Measurements from ENCODE around the gene RAD51B. TPM values are rescaled to one million over a fixed set of nuclear protein-coding genes. Genes with fewer than 3 reads are reported as not detected.
A peak's percentile ranks its signal among the peaks of the same experiment; 100 is the strongest.

Gene RAD51B
- total and polyA plus RNA-seq, 4 donors, result 2.8 to 39.6 (median 13.3) TPM; not detected in 1

DNA sequence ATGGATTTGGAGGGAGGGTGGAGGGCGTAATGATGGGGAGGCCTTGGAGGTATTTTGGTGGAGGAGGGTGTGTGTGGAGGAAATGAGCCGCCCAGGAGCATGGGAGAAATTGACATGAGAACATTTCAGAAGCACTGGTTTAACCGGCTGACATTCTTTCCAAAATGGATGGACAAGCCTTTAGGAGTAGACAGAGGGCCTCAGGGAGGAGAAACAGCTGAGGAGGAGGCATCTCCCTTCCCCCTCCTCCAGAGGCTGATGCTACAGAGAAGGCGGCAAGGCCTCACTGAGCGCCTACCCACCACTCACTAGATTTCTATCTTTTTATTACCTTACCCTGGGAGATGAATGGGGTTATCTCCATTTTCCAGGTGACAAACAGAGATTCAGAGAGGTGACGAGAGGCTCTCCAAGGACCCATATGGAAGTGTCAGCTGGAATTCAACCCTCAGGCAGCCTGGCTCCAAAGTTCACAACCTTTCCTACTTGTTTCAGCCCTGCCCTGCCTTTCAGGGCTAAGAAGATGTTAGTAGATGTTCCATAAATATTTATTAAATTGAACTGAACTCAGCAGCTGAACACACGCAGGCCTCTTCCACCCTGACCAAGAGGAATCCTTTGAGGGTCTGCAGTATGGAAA lies 683.7 kb downstream of the RAD51B start:
- no peaks in the 10 kb centered on the region for H3K9me3 ChIP-seq (ENCODE audit: control insufficient read depth, low read length)
- DNase-seq, result no peak
- ATAC-seq (ENCODE audit: low FRiP score), result no peak
- no peaks in the 10 kb centered on the region for H3K36me3 ChIP-seq (ENCODE audit: control insufficient read depth in 1 of 2, insufficient read depth in 2 of 2, low read length in 1 of 2)
- no peaks in the 10 kb centered on the region for H3K27me3 ChIP-seq (ENCODE audit: control insufficient read depth in 1 of 2, insufficient read depth in 2 of 2, low read length in 1 of 2)
- no peak overlapping the region for H3K27ac ChIP-seq (ENCODE audit: low read depth in 1 of 2, low read length in 2 of 2)
- 97% methylated on average over 7 of the region's 7 CpGs for WGBS, 2 donors
- H3K4me3 ChIP-seq (ENCODE audit: low read length in 2 of 2), result no peak overlapping the region
- no peaks in the 10 kb centered on the region for H3K4me1 ChIP-seq (ENCODE audit: control insufficient read depth in 1 of 2, insufficient read depth in 2 of 2, low read length in 2 of 2)
- intact Hi-C loops (cut with DNase I), result no loop called here

DNA sequence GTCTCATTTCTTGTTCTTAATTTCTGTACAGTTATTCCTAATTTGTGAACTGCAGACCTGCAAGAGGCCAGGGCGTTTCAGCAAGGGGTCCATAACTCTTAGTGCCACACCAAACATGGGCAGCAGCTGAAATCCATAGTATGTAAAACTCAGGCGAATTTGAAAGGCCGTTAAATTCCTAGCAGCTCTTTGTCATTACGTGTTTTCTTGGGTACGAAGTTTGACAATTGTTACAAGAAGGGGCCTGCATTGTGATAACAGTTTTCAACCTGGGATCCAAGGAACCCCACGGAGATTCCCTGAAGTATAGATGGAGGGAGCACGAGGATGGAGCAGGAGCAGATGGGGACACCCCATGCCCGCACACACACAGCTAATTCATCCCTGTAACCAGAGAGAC lies 685.3 kb downstream of the RAD51B start:
- DNase-seq (no peak), ATAC-seq (ENCODE audit: low FRiP score) (no peak)
- Histone ChIP-seq H3K9me3 (ENCODE audit: control insufficient read depth, low read length) (no peaks in the 10 kb centered on the region), H3K4me1 (ENCODE audit: control insufficient read depth in 1 of 2, insufficient read depth in 2 of 2, low read length in 2 of 2) (peaks cover 0 to 3% of the 10 kb centered on the region in 2 donors), H3K4me3 (ENCODE audit: low read length in 2 of 2) (no peak overlapping the region), H3K36me3 (ENCODE audit: control insufficient read depth in 1 of 2, insufficient read depth in 2 of 2, low read length in 1 of 2) (no peaks in the 10 kb centered on the region), H3K27ac (ENCODE audit: low read depth in 1 of 2, low read length in 2 of 2) (no peak overlapping the region), H3K27me3 (ENCODE audit: control insufficient read depth in 1 of 2, insufficient read depth in 2 of 2, low read length in 1 of 2) (no peaks in the 10 kb centered on the region)
- 92 to 97% methylated on average over 8 of the region's 8 CpGs for WGBS, 2 donors
- intact Hi-C loops (cut with DNase I), result no loop called here

DNA sequence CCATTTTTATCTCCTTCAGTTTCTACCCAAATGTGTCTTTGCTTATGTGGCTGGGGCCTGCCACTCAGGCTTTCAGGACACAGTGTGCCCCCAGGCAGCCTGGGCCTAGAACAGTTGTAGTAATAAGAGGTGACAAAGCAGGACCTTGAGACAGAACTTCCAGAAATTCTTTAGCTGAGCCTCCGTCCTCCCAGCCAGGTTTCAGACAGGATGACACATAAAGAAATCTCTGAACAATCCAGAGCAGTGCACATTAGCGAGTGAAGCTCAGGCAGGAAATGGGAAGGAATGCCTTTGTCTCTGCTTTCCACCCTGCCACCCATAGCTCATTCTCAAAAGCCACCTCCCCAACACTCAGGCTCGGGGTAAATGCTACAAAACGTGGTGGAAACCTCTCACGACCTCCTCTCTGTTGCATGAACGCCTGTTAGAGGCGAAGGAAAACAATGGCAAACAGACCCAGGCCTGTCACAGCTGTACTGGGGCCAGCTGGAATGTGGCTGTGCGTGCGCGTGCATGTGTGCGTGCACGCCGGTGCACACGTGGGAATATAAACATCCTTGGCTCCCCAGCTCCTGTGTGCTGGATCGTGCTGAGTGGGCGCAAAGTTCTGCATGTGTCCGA lies 686.6 kb downstream of the RAD51B start:
- Histone ChIP-seq H3K27ac (ENCODE audit: low read depth in 1 of 2, low read length in 2 of 2) (peak overlapping the region in 1 of 2 donors; percentile 26), H3K36me3 (ENCODE audit: control insufficient read depth in 1 of 2, insufficient read depth in 2 of 2, low read length in 1 of 2) (no peaks in the 10 kb centered on the region), H3K27me3 (ENCODE audit: control insufficient read depth in 1 of 2, insufficient read depth in 2 of 2, low read length in 1 of 2) (no peaks in the 10 kb centered on the region), H3K9me3 (ENCODE audit: control insufficient read depth, low read length) (no peaks in the 10 kb centered on the region), H3K4me1 (ENCODE audit: control insufficient read depth in 1 of 2, insufficient read depth in 2 of 2, low read length in 2 of 2) (peaks cover 0 to 4% of the 10 kb centered on the region in 2 donors), H3K4me3 (ENCODE audit: low read length in 2 of 2) (no peak overlapping the region)
- 8 to 14% methylated on average over 17 of the region's 17 CpGs for WGBS, 2 donors
- intact Hi-C loops (cut with DNase I), result no loop called here
- ATAC-seq (ENCODE audit: low FRiP score), result no peak
- no peak for DNase-seq

DNA sequence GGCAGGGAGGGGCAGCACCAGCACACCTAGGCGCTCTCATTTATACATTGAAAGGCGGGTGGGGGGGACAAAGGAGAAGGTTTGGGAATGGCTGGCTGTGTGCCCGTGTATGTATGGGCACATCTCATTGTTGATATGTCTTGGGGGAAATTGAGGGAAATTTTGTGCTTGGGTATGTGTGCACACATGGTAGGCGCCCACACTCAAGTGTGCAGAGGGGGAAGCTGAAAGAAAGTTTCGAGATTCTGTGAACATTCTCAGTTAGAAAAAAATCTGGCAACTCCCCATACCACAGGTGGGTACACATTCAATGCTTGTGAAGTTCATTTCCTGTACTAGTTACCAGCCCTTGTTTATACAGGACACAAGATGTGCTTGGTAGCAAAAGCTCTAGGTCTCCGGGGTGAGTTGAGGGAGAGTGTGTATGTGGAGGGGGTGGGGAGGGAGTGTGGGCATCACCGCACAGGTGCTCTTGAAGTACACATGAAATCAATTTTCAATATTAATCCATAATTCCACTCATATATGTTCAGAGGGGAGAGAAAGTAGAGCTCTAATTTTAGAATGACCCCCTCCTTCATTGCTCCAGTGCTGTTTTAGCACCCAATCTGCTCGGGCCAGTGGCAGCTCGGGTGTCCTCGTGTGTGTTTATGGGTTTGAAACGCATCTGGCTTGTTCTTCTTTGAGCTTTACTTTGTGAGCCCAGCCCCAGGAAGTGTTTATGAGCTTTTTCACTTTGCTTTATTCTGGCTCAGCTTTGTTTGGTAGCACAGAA lies 687.3 kb downstream of the RAD51B start:
- ATAC-seq (ENCODE audit: low FRiP score), result no peak
- no peak overlapping the region for H3K27ac ChIP-seq (ENCODE audit: low read depth in 1 of 2, low read length in 2 of 2)

GRCh38 chr14:68507544-68508081 lies 688.0 kb downstream of the RAD51B start:
- Histone ChIP-seq H3K27me3 (ENCODE audit: control insufficient read depth in 1 of 2, insufficient read depth in 2 of 2, low read length in 1 of 2) (no peaks in the 10 kb centered on the region), H3K36me3 (ENCODE audit: control insufficient read depth in 1 of 2, insufficient read depth in 2 of 2, low read length in 1 of 2) (no peaks in the 10 kb centered on the region), H3K9me3 (ENCODE audit: control insufficient read depth, low read length) (no peaks in the 10 kb centered on the region), H3K27ac (ENCODE audit: low read depth in 1 of 2, low read length in 2 of 2) (no peak overlapping the region), H3K4me3 (ENCODE audit: low read length in 2 of 2) (no peak overlapping the region), H3K4me1 (ENCODE audit: control insufficient read depth in 1 of 2, insufficient read depth in 2 of 2, low read length in 2 of 2) (peaks cover 0 to 4% of the 10 kb centered on the region in 2 donors)
- ATAC-seq (ENCODE audit: low FRiP score), result no peak
- no peak for DNase-seq
- 94% methylated on average over 10 of the region's 10 CpGs for WGBS, 2 donors
- intact Hi-C loops (cut with DNase I), result no loop called here

More for the DNA sequence above, 687.3 kb downstream of the RAD51B start:
- WGBS, 2 donors, result 73 to 83% methylated on average over 11 of the region's 11 CpGs
- Histone ChIP-seq H3K36me3 (ENCODE audit: control insufficient read depth in 1 of 2, insufficient read depth in 2 of 2, low read length in 1 of 2) (no peaks in the 10 kb centered on the region), H3K27me3 (ENCODE audit: control insufficient read depth in 1 of 2, insufficient read depth in 2 of 2, low read length in 1 of 2) (no peaks in the 10 kb centered on the region), H3K9me3 (ENCODE audit: control insufficient read depth, low read length) (no peaks in the 10 kb centered on the region), H3K4me3 (ENCODE audit: low read length in 2 of 2) (no peak overlapping the region), H3K4me1 (ENCODE audit: control insufficient read depth in 1 of 2, insufficient read depth in 2 of 2, low read length in 2 of 2) (peaks cover 0 to 4% of the 10 kb centered on the region in 2 donors)
- intact Hi-C loops (cut with DNase I), result no loop called here
- DNase-seq, result no peak

GRCh38 chr14:68508581-68508980 lies 689.0 kb downstream of the RAD51B start:
- WGBS, 2 donors, result 82 to 96% methylated on average over 2 of the region's 2 CpGs
- no peaks in the 10 kb centered on the region for H3K27me3 ChIP-seq (ENCODE audit: control insufficient read depth in 1 of 2, insufficient read depth in 2 of 2, low read length in 1 of 2)
- no peak overlapping the region for H3K27ac ChIP-seq (ENCODE audit: low read depth in 1 of 2, low read length in 2 of 2)
- intact Hi-C loops (cut with DNase I), result no loop called here
- no peak for ATAC-seq (ENCODE audit: low FRiP score)
- DNase-seq, result no peak
- no peaks in the 10 kb centered on the region for H3K36me3 ChIP-seq (ENCODE audit: control insufficient read depth in 1 of 2, insufficient read depth in 2 of 2, low read length in 1 of 2)
- no peak overlapping the region for H3K4me3 ChIP-seq (ENCODE audit: low read length in 2 of 2)
- peaks cover 0 to 4% of the 10 kb centered on the region in 2 donors for H3K4me1 ChIP-seq (ENCODE audit: control insufficient read depth in 1 of 2, insufficient read depth in 2 of 2, low read length in 2 of 2)
- H3K9me3 ChIP-seq (ENCODE audit: control insufficient read depth, low read length), result no peaks in the 10 kb centered on the region

GRCh38 chr14:68509188-68509983 lies 689.8 kb downstream of the RAD51B start:
- no peaks in the 10 kb centered on the region for H3K27me3 ChIP-seq (ENCODE audit: control insufficient read depth in 1 of 2, insufficient read depth in 2 of 2, low read length in 1 of 2)
- peak overlapping the region in 1 of 2 donors; percentile 43 for H3K27ac ChIP-seq (ENCODE audit: low read depth in 1 of 2, low read length in 2 of 2)
- WGBS, 2 donors, result 55 to 57% methylated on average over 9 of the region's 9 CpGs
- intact Hi-C loops (cut with DNase I), result no loop called here
- no peaks in the 10 kb centered on the region for H3K36me3 ChIP-seq (ENCODE audit: control insufficient read depth in 1 of 2, insufficient read depth in 2 of 2, low read length in 1 of 2)
- peaks cover 0 to 4% of the 10 kb centered on the region in 2 donors for H3K4me1 ChIP-seq (ENCODE audit: control insufficient read depth in 1 of 2, insufficient read depth in 2 of 2, low read length in 2 of 2)
- H3K9me3 ChIP-seq (ENCODE audit: control insufficient read depth, low read length), result no peaks in the 10 kb centered on the region
- ATAC-seq (ENCODE audit: low FRiP score) (no peak), DNase-seq (no peak)
- H3K4me3 ChIP-seq (ENCODE audit: low read length in 2 of 2), result no peak overlapping the region

Data from aorta (tissue), 5 donors.